HPDE6-E6E7 (cell line): ENCODE measurements around the gene ELMO1.
"Not testable (repeated sequence)": the region's sequence is repeated elsewhere in the genome, so short reads cannot be mapped to it uniquely, and the experiment has no call there.

Experiments
- DNase-seq: peaks from one replicate; pipeline ENCODE4 v3.0.0; 2011; ENCODE audit warnings: missing footprints; ENCODE audit errors: extremely low spot score

ELMO1 gene

DNA sequence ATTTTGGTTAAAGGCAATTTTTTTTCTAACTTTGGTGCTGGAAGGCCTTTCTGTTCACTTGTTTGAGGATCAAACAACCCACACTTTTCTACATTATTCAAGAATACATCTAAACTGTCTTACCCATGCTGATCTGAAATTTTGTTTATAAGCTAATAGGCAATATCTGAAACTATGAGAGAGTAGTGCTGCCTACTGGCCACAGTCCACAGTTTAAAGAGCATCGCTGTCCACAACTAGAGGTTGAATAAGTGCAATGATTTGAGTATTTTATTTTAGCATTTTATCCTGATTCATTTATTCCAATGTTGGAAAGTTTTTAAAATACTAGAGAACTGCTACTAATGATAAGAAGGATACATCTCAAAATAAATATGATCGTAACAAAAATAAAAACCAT lies 306.9 kb downstream of the ELMO1 start:
- DNase-seq = no peak

DNA sequence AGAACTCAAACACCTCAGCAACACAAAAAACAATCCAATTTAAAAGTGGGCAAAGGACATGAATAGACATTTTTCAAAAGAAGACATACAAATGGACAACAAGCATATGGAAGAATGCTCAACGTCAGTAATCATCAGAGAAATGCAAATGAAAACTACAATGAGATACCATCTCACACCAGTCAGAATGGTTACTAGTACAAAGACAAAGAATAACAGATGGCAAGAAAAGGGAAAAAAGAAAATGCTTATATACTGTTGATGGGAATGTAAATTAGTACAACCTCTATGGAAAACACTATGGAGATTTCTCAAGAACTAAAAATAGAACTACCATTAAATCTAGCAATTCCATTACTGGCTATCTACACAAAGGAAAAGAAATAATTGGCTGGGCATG lies 314.8 kb downstream of the ELMO1 start:
- not testable (repeated sequence) for DNase-seq

DNA sequence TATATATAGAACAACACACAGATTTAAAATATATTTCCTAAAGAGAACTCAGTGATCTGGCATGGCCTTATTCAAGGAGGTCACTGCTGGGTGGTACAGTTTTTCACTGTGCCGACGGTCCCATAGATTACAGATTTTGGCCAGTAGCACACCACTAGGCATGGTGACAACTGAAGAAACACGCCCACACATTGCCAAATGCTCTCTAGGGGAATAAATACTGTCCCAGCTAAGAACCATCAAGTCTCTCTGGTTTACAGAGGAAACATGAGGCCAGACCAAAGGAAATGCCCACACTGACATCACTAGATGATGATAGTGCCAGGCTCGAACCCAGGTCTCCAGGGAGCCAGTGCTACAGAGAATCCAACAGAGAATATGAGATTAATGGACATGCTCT lies 316.8 kb downstream of the ELMO1 start:
- no peak for DNase-seq

DNA sequence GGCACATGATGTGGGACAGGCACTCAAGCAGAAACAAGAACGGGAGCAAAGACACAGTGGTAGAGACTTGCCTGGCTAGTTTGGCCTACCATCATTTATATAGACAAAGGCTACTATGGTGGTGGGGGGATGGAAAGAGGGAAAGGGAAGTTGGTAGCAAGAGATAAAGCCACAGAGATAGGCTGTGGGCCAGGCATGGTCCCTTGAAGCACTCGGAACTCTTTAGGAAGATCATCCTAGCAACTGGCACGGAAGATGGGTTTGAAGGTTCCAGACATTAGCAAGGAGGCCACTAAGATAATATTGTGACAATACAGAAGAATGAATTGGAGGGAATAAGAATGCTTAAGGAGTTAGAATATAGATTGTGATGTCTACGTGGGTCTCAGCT lies 319.6 kb downstream of the ELMO1 start:
- DNase-seq = no peak

DNA sequence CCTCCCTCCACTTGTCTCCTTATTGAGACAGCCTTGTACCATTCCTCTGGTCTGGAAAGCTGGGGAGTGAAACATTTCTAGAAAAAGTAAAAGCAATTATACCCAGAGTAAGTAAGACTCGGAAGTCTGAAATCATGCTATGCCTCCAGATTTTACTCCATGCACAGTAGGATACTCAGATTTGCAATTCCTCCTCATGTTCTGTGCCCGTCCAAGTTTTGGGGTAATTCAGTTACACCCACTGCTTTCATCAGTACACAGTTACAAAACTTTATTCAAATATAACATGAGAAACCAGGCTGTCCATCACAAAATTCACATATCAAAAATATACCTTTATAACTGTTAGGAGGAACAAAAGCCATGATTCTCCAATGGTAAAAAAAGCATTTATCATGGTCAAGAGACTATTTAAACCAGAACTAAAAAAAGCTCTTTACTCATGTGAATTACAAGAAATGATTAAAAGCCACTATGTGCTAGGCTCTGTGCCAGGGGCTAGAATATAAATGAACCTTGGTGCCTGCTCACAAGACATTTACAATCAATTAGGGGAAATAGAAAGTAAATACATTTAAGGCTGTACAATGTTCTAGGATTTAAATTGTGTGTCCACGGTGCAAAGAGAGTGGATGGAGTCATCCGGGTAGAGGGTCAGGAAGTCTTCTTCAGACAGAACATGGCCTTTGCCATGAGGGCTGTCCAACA lies 320.2 kb downstream of the ELMO1 start:
- no peak for DNase-seq

DNA sequence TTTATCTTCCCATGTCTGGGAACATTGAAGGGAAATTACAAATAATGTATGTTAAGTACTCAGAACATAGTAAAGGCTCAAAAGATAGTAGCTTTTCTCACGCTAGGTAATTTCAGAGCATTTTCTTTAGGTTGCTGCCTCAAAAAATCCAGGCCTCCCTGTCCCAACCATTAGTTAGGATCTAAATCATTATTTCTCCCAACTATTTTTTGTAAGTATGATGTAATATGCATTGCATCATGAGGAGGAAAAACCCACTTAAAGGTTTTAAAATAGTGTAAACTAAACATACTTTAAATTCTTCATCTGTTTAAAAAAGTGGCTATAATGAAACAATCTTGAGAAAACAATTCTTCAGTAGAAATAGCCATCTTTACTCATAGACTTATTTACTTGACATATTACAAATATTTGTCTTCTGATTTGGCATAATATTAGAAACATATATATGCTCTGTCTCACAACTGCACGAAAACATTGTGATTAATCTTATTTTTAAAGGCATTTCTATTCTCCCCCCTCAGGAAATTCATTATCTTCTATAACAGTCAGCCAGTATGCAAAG lies 329.3 kb downstream of the ELMO1 start:
- no peak for DNase-seq

DNA sequence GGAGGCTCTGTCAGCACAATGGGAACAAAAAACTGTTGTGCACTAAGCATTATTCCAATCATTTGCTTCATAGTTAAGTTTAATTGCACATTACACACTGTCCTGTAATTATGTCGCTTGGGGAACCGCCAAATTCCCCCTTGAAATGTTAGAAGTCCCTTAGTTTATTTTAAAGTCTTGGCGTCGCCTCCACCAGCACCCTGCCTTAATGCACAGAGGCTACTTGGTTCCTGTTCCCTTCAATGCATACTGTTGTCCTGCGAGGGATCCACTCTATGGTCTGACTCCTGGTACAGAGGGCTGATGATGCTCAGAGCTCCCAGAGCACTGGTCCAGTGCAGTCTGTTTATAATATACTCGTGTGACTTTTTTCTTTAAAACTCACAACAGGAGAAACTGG lies 330.7 kb downstream of the ELMO1 start:
- no peak for DNase-seq

DNA sequence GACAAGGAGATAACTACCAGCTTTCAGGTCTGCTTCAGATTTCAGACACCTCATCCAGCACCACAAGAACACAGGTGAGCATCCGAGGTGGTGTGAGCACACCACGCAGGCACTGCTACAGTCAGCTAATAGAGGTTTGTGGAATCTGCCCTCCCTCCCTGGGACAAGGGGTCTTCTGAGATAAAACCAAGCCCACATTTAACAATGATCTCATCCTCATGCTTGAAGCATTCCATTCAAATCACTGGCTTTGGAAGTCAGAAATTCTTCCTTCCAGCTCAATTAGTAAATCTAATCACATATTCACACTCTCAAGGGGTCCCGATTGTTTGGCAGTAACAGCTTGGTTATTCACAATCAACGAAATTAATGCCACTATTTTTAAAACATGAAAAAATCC lies 331.4 kb downstream of the ELMO1 start:
- no peak for DNase-seq

DNA sequence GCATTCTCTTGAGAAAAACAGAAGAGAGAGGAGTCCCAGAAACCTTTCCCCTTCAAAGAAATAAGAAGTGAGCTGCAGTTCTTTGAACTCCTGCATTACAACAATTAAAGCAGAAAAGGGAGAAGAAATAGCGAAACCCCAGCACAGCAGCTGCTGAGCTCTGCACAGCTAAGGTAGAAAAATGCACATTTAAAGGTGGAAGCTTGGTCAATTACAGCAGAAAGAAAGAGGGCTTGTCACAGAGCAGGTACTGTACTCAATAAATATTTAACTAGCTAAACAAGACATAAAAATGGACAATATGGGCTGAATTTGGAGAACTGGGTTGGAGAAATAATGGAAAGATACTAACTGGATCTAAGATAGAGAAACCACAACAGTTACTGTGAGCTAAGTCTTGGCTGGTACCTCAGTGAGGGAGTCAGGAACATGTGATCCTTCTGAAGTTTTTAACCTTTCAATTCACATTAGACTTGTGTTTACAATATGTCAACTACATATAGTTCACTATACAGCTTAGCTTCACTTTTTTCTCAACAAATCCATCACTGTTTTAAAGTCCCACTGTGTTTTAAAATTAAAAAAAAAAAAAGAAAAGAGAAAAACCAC lies 332.5 kb downstream of the ELMO1 start:
- no peak for DNase-seq

DNA sequence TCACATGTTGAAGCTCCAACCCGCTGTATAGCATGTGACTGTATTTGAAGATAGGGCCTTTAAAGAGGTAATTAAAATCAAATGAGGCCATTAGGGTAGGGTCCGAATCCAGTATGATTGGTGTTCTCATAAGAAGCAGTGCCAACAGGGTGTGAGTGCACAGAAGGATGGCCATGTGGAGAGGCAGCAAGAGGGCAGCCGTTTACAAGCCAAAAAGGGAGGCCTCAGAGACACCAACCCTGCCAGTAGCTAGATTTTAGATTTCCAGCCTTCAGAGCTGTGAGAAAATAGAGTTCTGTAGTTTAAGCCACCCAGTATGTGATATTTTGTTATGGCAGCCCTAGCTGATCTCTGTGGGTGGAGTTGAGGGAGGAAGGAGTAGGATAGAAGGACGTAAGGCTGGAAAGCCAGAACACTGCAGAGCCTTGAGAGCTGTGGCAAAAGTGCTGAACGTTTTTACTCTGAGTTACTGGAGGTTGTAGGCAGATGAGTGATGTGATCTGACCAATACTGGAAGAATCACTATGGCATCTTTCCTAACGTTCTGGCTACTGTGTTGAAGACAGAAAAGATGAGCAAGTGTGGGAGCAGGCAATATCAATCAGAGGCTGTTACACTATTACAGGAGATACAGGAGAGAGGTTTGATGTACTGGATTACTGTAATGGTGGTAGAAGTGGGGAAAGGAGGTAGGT lies 334.9 kb downstream of the ELMO1 start:
- no peak for DNase-seq

DNA sequence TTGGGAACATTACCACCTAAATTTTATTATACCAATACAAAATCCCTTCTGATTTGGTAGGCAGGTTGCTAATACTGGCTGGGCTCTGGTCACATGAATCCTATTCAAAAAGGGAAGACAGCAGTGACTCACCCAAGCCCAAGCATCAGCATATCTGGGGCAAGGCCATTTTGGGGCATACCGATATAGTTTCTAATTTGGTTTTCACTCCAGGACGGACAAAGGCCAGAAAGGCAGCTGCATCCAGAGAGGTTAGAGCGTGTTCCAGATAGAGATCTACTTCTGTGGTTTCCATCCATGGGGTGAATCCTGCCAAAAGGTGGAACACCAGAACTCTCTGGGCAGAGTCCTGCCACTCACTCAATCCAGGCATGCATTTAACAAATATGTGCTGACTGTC lies 335.8 kb downstream of the ELMO1 start:
- DNase-seq = no peak

DNA sequence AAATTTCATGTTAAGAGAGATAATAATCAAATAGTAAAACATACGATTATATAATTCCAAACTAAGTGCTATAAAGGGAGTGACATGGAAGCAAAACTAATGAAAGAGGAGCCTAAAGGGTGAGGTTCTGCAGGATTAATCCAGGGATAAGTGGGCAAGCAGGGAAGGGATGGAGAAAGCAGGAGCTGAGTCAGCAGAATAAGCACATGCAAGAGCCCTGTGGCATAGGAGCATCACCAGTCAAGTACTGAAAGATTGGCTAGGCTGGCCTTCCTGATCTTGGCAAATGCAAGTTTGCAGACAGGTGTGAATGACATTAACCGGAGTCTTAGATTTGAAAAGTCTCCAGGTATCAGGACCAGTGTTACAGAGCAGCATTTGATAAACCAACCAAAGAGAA lies 336.4 kb downstream of the ELMO1 start:
- no peak for DNase-seq

DNA sequence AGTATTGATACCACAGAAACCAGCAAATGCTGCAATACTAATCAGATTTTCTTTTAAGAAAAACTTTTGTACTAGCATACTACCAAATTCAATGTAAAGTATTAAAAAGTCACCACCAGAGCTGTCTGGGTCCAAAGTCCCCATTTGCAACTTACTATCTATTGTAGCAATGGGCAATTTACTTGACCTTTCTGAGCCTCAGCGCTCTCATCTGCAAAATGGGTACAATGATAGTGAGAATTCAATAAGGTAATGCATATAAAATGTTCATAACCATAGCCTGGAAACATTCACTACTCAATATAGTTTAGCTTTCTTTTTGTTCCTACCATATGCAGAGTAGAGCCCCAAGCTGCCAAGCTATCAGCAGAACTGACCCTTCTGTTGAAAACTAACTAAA lies 337.2 kb downstream of the ELMO1 start:
- no peak for DNase-seq

DNA sequence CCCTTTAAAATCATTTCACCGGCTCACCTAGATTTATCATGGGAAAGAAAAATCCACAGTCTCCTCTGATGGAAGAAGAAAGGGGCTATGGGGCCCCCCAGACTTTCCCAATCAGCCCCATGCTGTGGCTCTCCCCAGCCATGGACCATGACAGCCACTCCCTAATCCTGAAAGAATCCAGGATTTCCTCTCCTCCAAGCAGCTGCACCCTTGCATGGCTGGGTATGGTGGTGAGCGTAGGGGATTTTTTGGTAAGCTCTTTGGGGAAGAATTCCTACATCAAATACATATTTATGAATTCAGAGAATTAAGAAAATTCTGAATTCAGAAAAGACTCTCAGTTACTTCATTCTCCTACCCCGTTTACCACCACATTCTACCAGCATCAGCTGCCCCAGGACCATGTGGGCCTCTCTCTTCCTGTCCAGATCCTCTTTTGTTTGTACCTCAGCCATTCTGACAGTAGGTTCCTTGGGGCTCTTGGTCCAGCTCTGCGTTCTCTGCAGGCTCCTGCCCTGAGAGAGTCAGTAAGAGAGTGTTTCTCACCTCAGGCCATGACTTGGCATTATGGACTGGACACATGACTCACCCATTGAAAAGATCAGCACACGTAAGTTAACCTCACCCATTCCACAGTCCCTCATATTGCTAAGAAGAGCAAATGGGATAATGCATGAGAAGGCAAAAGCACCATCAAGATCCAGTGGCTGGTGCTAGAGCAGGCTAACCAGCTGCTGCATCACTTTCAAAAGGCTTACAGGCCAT lies 337.8 kb downstream of the ELMO1 start:
- DNase-seq = no peak

DNA sequence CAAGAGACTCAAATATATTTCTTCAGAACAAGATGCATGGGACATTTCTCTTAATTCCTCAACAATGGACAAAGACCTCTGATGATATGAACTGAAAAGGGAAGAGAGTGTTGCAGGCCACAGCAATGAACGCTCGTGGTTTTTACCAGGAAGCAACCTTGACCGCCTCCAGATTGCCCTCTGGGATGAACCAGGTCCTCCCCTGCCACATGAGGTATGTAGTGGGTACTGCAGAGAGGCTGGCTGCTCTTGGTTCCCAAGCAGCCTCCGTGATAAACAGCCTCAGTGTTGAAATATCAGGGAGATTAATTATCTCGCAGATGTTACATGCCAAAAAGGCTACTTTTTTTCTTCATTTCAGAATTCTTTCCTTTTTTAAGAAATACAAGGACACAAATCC lies 338.8 kb downstream of the ELMO1 start:
- DNase-seq = no peak

DNA sequence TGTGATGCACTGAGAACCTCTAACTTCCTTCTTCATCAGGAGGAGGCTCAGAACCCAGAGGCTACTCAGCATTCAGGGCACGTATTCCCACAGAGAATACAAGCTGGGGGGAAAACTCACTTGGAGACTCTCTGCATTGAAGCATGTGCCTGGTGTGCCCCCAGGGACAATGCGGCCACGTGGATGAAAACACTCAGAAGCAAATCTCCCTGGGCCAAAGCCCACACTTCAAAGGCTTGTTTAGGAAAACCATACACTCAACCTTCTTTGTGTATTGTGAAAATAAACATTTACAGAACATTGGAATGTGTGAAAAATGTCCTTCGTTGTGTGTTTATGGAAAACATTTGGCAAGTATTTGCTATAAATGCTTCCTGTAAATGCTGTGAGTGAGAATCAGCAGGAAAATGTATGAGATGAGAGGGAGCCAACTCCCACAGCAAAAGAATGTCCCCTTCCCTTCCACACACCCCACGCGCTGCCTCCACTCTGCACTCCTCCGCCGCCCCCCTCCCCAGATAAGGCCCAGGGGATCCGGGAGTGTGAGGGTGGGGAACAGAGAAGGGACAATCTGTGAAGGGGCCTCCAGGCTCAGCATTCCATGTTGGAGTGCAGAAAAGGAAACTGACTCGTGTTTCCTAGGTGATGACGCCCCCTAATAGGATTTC lies 339.5 kb downstream of the ELMO1 start:
- no peak for DNase-seq

DNA sequence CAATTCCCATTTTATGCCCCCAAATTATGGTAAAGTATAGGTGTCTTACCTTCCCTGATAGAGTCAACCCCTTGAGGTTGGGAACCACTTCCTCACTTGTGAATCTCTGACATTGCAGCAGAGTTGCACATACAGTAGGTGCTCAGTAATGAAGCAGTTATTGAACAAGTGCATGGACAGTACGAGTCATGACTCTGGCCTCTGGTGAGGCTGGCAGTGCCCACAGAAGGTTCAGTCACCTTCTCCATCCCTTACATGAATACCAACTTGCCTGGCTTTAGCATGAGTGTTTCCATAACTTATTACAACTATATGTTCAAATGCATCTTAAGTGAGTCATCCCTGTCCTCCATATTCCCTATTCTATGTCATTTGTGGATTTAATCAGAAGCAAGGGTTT lies 340.0 kb downstream of the ELMO1 start:
- no peak for DNase-seq

DNA sequence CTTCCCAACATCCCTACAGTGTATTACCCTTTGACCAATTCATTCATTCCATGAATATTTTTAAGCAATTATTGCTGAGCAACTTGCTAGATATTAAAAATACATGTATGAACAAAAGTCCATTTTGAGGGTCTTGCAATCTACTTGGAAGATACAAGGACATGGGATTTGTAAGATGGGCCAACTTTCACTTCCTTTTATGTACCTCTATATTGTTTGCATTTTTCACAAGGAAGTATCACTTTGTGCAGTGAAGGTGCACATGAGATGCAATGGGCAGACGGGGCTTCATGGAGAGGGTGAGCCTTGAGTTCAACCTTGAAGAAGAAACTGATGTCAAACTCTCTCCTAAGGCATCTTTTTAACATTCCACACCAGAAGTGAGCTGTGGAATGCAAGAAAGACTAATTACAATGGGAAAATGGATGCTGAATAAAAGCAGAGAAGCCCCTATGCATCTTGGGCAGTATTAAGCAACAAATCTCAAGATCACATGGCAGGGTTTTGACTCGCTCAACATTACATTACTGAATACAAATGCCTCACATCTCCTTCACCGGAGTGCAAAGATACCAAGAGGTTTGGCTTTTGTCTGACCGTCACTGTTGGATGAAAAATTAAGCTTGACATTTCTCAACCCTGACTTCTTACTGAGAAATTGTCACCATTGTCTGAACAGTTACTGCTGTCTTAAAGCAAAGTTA lies 341.5 kb downstream of the ELMO1 start:
- no peak for DNase-seq

DNA sequence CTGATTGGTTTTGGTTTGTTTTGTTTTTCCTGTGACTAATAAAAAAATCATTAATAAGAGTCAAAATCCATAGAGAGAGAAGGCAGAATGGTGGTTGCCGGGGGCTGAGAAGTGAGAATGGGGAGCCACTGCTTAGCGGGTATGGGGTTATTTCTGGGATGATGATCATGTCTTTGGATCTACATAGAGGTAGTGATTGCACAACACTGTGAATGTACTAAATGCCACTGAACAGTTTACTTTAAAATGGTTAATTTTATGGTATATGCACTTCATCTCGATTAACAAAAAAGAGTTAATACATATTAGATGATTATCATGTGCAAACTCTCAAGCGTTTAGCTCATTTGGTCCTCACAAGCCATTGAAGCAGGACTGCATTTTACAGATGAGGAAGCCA lies 342.9 kb downstream of the ELMO1 start:
- no peak for DNase-seq

DNA sequence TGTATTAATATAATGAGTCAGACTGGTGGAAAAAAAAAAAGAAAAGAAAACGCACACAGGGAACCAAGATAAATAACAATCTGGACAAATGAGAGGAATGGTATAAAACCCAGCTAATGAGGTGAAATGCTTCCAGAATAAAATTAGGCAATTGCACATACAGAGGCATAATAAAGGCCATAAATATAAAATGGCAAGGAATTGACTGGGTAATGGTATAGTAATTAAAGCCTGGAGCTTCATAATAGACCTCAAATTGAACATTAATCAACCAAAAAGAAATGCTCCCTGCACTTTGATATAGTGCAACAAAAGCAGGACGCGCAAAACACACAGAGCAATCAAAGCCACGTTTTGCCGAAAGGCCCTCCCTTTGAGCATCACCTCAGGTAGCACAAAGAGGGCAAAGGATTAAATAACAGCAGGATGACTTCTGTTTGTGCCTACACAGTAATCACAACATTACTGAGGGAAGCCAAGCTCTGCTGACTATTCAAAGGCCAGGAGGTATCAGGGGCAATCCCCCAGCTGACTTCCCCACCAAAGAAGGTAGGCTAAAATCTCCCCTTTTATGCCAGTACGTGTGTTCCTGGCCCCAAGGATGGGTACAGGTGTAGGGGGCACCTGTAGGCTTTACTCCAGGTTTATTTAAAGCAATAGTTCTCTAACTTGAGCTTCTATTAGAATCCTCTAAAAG lies 343.7 kb downstream of the ELMO1 start:
- no peak for DNase-seq
